GM10266 (cell line): ENCODE measurements around the gene CAMK2D.
"Not testable (repeated sequence)": the region's sequence is repeated elsewhere in the genome, so short reads cannot be mapped to it uniquely, and the experiment has no call there.

Source experiments
- DNase-seq: peaks from one replicate; pipeline ENCODE4 v3.0.0; 2012; ENCODE audit errors: extremely low spot score
- TF ChIP-seq, protein P1 (sequence below): IDR thresholded peaks from 2 replicates; pipeline ENCODE4 v1.5.1; 2012; ENCODE audit warnings: mild to moderate bottlenecking, low read depth; ENCODE audit not compliant: control insufficient read depth, insufficient read depth; ENCODE audit errors: missing control alignments

CAMK2D gene

DNA sequence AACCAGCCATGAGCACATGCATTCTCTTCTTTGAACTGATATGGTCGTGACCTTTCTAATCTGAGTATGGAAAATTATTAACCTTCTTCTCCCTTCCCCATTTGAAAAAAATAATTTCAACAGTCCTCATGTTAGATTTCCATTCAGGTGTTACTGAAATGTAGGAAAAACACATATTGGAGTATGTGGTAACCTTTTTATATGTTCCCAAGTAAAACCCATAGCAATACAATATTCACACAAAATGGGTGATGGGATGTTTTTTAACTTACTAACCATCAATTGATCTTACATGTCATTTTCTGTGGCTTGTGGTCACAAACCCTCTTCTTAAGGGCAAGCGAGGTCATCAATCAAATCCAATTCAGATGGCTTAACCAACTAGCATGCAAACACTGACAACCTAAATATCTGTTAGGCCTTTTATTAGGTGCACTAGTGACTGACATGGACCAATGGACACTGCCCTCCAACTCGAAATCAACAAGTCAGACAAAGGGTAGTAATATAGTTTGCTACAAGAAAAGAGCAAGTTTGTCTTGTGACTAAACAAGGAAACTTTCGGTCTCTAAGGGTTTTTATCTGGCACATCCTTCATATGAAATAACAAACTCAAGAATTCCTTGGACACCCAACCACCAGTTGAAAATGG lies 74.3 kb downstream of the CAMK2D start:
- peak; percentile 5 for DNase-seq
- TF ChIP-seq, protein P1, sequence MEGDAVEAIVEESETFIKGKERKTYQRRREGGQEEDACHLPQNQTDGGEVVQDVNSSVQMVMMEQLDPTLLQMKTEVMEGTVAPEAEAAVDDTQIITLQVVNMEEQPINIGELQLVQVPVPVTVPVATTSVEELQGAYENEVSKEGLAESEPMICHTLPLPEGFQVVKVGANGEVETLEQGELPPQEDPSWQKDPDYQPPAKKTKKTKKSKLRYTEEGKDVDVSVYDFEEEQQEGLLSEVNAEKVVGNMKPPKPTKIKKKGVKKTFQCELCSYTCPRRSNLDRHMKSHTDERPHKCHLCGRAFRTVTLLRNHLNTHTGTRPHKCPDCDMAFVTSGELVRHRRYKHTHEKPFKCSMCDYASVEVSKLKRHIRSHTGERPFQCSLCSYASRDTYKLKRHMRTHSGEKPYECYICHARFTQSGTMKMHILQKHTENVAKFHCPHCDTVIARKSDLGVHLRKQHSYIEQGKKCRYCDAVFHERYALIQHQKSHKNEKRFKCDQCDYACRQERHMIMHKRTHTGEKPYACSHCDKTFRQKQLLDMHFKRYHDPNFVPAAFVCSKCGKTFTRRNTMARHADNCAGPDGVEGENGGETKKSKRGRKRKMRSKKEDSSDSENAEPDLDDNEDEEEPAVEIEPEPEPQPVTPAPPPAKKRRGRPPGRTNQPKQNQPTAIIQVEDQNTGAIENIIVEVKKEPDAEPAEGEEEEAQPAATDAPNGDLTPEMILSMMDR, result no peak

DNA sequence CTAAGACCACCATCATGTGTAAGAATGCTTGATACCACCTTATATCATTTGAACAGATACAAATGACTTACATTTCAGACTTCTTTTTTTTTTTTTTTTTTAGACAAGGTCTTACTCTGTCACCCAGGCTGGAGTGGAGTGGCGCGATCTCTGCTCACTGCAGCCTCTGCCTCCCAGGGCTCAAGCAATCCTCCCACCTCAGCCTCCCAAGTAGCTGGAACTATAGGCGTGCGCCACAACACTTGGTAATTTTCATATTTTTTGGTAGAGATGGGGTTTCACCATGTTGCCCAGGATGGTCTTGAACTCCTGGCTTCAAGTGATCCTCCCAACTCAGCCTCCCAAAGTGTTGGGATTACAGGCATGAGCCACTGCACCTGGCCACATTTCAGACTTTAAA lies 76.4 kb downstream of the CAMK2D start:
- DNase-seq, result not testable (repeated sequence)

DNA sequence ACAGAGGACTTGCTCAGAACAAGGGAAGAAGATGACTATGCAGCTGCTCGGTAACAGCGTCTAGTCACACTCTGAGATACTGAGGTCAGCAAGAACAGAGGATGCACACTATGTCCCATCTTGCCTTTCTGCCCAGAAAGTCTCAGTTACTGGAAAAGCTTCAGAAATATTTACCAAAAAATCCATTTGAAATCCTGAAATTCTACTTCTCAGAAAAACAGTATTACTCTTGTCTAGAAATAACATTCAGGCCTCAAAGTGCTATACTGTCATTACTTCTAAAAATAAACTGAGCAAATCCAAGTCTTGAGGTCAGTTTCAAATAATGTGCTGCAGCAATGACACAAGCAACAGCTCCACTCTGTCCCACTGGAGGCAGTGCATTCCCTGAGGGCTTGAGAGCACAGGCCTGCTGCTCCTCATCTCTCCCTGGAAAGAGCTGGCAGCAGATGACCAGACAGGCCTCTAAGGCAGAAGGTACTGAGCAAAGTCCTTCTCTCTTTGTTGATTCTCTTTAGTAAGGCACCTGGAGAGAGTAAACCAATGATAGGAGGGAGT lies 76.9 kb downstream of the CAMK2D start:
- peak; percentile 6 for DNase-seq
- TF ChIP-seq, protein P1, result no peak

DNA sequence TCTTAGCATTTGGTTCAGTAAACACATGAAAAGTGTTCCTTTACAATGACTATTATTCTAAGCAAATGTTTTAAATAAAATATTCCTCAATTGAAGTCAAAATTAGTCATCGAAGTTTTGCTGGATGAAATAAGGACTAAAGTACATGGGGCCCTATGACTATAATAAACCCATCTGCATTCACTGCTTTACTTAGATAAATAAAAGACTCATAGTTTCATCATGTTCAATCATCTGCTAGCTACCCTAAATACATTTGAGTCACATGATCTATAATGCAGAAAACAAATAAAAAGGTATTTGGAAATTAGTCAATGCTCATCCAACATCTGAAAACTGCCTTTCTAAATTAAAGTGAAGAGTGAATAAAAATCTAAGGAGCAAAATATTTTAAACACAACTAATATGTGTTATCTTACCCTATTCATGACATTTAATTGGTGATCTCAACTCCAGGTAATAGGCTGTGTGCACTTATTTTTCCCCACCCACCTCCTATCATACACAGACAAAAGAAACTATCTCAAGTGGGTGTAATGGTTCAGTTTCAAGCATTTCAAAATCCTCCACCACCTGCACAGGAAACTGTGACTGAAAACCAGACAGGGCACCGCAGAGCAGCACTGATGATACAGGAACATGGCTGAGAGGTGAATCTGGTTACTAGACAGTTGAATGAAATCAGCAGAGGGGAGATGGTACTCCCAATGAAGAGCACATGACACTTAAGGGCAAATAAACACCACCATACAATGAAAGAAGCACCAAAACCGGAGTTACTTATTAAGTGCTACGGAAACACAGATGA lies 78.6 kb downstream of the CAMK2D start:
- peak; percentile 50 for DNase-seq
- TF ChIP-seq, protein P1, result no peak

DNA sequence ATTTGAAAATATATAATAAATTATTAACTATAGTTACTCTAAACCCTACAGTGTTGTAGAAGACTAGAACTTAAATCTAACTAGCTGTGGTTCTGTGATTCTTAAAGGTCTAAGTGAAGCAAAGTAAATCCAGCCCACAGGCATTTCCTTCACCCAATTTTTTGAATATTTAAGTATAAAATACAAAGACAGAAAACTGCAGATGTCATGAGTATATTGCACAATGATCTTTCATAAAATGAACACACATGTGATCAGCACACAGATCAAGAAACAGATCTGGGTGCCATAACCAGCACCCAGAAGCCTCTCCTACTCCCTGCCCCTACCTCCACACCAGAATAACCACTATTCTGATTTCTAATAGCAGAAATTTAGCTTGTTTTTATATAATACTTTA lies 82.9 kb downstream of the CAMK2D start:
- DNase-seq, result no peak
- TF ChIP-seq, protein P1, result no peak

DNA sequence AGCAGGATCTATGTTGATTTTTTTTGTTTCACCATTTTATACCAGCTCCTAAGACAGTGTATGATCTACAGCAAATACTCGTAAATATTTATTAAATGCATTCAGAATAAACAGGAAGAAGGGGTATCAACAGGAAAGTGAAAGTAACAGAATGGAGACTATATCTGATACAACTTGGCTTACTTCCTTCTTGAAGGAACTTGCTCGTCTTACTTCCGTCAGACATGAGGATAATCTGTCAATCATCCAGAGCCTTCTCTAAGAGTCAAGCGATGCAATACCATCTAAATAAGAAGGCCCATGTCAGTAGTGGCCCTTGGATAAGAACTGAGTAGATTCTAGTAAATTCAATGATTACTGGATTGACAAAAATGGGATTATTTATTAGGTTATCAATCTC lies 84.2 kb downstream of the CAMK2D start:
- TF ChIP-seq, protein P1, result no peak
- no peak for DNase-seq

DNA sequence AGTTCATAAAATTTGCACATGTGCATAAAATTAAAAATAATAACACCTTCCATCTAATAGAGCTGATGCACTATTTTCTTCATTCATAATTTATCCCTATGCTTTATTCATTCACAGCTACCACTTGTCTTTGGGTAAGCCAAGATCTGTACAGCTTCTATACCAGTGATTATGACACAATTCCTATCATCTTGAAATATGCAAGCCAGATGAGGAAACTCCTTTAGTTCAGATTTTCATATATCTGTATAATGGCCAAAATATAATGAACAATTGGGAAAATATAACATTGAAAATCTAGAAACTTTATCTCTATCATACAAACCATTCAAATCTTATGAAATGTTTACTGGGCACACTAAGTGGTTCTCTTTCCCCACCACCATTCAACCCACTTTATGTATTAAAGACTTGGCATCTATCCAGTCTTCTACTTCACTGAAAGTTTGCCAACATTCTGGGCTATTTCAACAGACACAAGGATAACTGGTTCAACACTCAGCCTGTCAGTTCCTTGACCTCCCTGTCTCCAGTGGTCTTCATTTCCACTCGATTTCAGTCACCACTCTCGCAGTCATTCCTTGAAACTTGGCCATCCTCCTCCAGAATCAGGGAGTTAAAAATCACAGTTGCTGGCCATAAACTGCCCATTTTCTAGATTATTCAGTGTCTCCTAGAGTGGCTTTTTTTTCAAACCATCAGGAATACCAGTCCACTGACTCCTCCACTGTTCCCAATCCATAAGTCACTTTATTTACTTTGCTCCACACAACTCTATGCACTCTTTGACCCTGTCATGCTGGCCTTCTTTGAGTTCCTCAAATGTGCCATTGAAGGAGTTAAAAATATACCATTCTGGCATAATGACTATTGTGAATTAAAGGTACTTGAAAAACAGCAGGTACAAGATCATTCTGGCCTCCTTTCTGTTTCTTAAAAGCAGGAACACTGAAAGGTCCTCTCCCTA lies 85.5 kb downstream of the CAMK2D start:
- DNase-seq, result no peak
- TF ChIP-seq, protein P1, result no peak
